HCT116 (cell line): ENCODE results near the gene BCL11B. TPM values are rescaled to one million over a fixed set of nuclear protein-coding genes. Genes with fewer than 3 reads are reported as not detected.

Source experiments
- ATAC-seq: fragments of 200-7000 bp; cut with Tn5 transposase; 2 replicates; pipeline ENCODE4 v1.9.1; 2020; ENCODE audit warnings: mild to moderate bottlenecking, moderate library complexity
- BruUV-seq: library from RNA; stranded (reverse); fragments of 400-500 nt; replicated peaks from 2 replicates; lab custom pipeline; 2021; lab: Mats Ljungman, UMichigan
- CTCF ChIA-PET: fragments of 300-600 bp; sonication (Branson Sonifier 250); formaldehyde crosslinking; loops from one replicate; lab custom pipeline; 2021; ENCODE audit warnings: antibody characterized with exemption; lab: Charles Lee
- POLR2A ChIA-PET: fragments of 300-600, 350-600 bp; sonication (Branson Sonifier 250); formaldehyde crosslinking; loops from one replicate; lab custom pipeline; 2021; ENCODE audit warnings: antibody characterized with exemption; lab: Charles Lee
- RAD21 ChIA-PET, 2 experiments: fragments of 300-600 bp; sonication (Branson Sonifier 250); formaldehyde crosslinking; loops; one replicate each; lab custom pipeline; 2023; ENCODE audit warnings: low total read pairs in 2 of 2; ENCODE audit not compliant: uncharacterized antibody in 2 of 2, unreplicated experiment in 2 of 2, low non-redundant PET in 1 of 2; lab: Charles Lee
- DNase-seq: peaks from one replicate; pipeline ENCODE4 v3.0.0-alpha.2; 2010; ENCODE audit warnings: low read depth, low spot score
- H2AFZ ChIP-seq: fragments of 200-600 bp; shearing (Covaris generic), sonication (generic); 2 replicates; pipeline ENCODE4 v1.6.1; 2017; ENCODE audit warnings: low read depth, mixed run types, mixed read lengths, antibody characterized with exemption, low read length; ENCODE audit not compliant: poor library complexity, severe bottlenecking
- H3K27ac ChIP-seq: 2 replicates; pipeline ENCODE4 v1.5.1; 2012; ENCODE audit warnings: low read depth, low read length
- H3K27me3 ChIP-seq: fragments of 200-600 bp; sonication (generic); 2 replicates; pipeline ENCODE4 v1.6.1; 2016; ENCODE audit warnings: mixed run types, low read length, mixed read lengths; ENCODE audit not compliant: insufficient read depth
- H3K36me3 ChIP-seq, 2 experiments: fragments of 200-500 bp in 1 of 2; fragments of 200-600 bp in 1 of 2; sonication (Bioruptor generic) in 1 of 2; sonication (generic) in 1 of 2; 2 replicates each; pipeline versions ENCODE4 v1.5.1 to v1.6.1; 2014 to 2016; ENCODE audit warnings: low read length in 2 of 2, inconsistent platforms in 1 of 2, mixed read lengths in 1 of 2, mixed run types in 1 of 2; ENCODE audit not compliant: insufficient read depth in 2 of 2, control insufficient read depth in 1 of 2
- H3K4me1 ChIP-seq, 2 experiments: fragments of 200-600 bp in 1 of 2; sonication (generic) in 1 of 2; 2 replicates each; pipeline versions ENCODE4 v1.5.1 to v1.6.1; 2012 to 2017; ENCODE audit warnings: low read length in 2 of 2, inconsistent platforms in 1 of 2, mild to moderate bottlenecking in 1 of 2, mixed read lengths in 1 of 2, mixed run types in 1 of 2, moderate library complexity in 1 of 2; ENCODE audit not compliant: insufficient read depth in 2 of 2, control insufficient read depth in 1 of 2
- H3K4me2 ChIP-seq: fragments of 200-600 bp; sonication (generic); 2 replicates; pipeline ENCODE4 v1.6.1; 2017; ENCODE audit warnings: mixed run types, low read length, mixed read lengths
- H3K4me3 ChIP-seq, 2 experiments: fragments of 200-600 bp in 1 of 2; sonication (generic) in 1 of 2; replicated peaks in 1 of 2; 2 replicates each; pipeline ENCODE4 v1.5.1; 2011 to 2016; ENCODE audit warnings: low read length in 2 of 2, control low read depth in 1 of 2, low read depth in 1 of 2, mild to moderate bottlenecking in 1 of 2, mixed read lengths in 1 of 2, mixed run types in 1 of 2
- H3K79me2 ChIP-seq: fragments of 200-600 bp; sonication (generic); 2 replicates; pipeline ENCODE4 v1.6.1; 2017; ENCODE audit warnings: mild to moderate bottlenecking, mixed run types, low read length, moderate library complexity, mixed read lengths; ENCODE audit not compliant: insufficient read depth
- H3K9ac ChIP-seq: fragments of 200-600 bp; sonication (generic); 2 replicates; pipeline ENCODE4 v1.6.1; 2016; ENCODE audit warnings: low read length, mixed read lengths
- H3K9me2 ChIP-seq: fragments of 200-600 bp; sonication (generic), shearing (Covaris generic); 2 replicates; pipeline ENCODE4 v1.6.1; 2017; ENCODE audit warnings: mixed run types, mild to moderate bottlenecking, moderate library complexity; ENCODE audit not compliant: insufficient read depth
- H3K9me3 ChIP-seq, 2 experiments: fragments of 200-500 bp in 1 of 2; fragments of 200-600 bp in 1 of 2; sonication (Bioruptor generic) in 1 of 2; sonication (generic) in 1 of 2; 2 replicates each; pipeline ENCODE4 v1.6.1; 2014 to 2017; ENCODE audit warnings: low read length in 2 of 2, mixed read lengths in 2 of 2, inconsistent platforms in 1 of 2, low read depth in 1 of 2, mild to moderate bottlenecking in 1 of 2, mixed run types in 1 of 2, moderate library complexity in 1 of 2; ENCODE audit not compliant: control insufficient read depth in 1 of 2, insufficient read depth in 1 of 2
- H4K20me1 ChIP-seq: fragments of 200-600 bp; sonication (generic), shearing (Covaris generic); 2 replicates; pipeline ENCODE4 v1.6.1; 2017; ENCODE audit warnings: mixed run types, mild to moderate bottlenecking, moderate library complexity; ENCODE audit not compliant: insufficient read depth
- ATF3 ChIP-seq: IDR thresholded peaks from 2 replicates; pipeline ENCODE4 v1.6.1; 2012
- CBX3 ChIP-seq: IDR thresholded peaks from 2 replicates; pipeline ENCODE4 v1.6.1; 2012; ENCODE audit warnings: low read depth
- CEBPB ChIP-seq: IDR thresholded peaks from 2 replicates; pipeline ENCODE4 v1.6.1; 2012; ENCODE audit warnings: low read depth
- CTCF ChIP-seq, 3 experiments: fragments of 200-600 bp in 1 of 3; sonication (generic) in 1 of 3; IDR thresholded peaks in 2 of 3; conservative IDR thresholded peaks in 1 of 3; 2 replicates each; pipeline ENCODE4 v1.5.1; 2012 to 2017; ENCODE audit warnings: low read depth in 2 of 3, low read length in 2 of 3, antibody characterized with exemption in 1 of 3, borderline replicate concordance in 1 of 3, control low read depth in 1 of 3, mild to moderate bottlenecking in 1 of 3, mixed read lengths in 1 of 3, mixed run types in 1 of 3, moderate library complexity in 1 of 3; ENCODE audit not compliant: insufficient read depth in 1 of 3
- EGR1 ChIP-seq: IDR thresholded peaks from 2 replicates; pipeline ENCODE4 v1.6.1; 2012; ENCODE audit warnings: low read depth
- FOSL1 ChIP-seq: IDR thresholded peaks from 2 replicates; pipeline ENCODE4 v1.6.1; 2012; ENCODE audit warnings: low read depth
- JUND ChIP-seq: IDR thresholded peaks from 2 replicates; pipeline ENCODE4 v1.6.1; 2012
- MAX ChIP-seq: IDR thresholded peaks from 2 replicates; pipeline ENCODE4 v1.6.1; 2012
- POLR2A ChIP-seq: IDR thresholded peaks from 2 replicates; pipeline ENCODE4 v1.7.0; 2011; ENCODE audit warnings: borderline replicate concordance; ENCODE audit not compliant: insufficient read depth, insufficient read length; ENCODE audit errors: extremely low read depth
- POLR2AphosphoS5 ChIP-seq: IDR thresholded peaks from 2 replicates; pipeline ENCODE4 v1.6.1; 2011; ENCODE audit warnings: mild to moderate bottlenecking, low read depth, low read length, moderate library complexity
- REST ChIP-seq: IDR thresholded peaks from 2 replicates; pipeline ENCODE4 v1.6.1; 2012; ENCODE audit warnings: low read depth
- SIN3A ChIP-seq: IDR thresholded peaks from 2 replicates; pipeline ENCODE4 v1.6.1; 2012; ENCODE audit warnings: low read depth
- SRF ChIP-seq: IDR thresholded peaks from 2 replicates; pipeline ENCODE4 v1.6.1; 2012; ENCODE audit warnings: low read depth
- TCF7L2 ChIP-seq: IDR thresholded peaks from 2 replicates; pipeline ENCODE4 v1.7.0; 2011; ENCODE audit warnings: borderline replicate concordance, inconsistent platforms; ENCODE audit not compliant: insufficient read depth, insufficient read length; ENCODE audit errors: extremely low read depth
- YY1 ChIP-seq: IDR thresholded peaks from 2 replicates; pipeline ENCODE4 v1.6.1; 2011; ENCODE audit warnings: low read length, low read depth, moderate library complexity, mild to moderate bottlenecking; ENCODE audit not compliant: insufficient replicate concordance; ENCODE audit errors: extremely low read depth
- ZNF274 ChIP-seq: fragments of 200-500 bp; sonication (Bioruptor generic); IDR thresholded peaks from 2 replicates; pipeline ENCODE4 v1.6.1; 2014; ENCODE audit warnings: mild to moderate bottlenecking, low read depth, low read length, inconsistent platforms
- intact Hi-C: fragments of 100-400 bp; cut with micrococcal nuclease; formaldehyde crosslinking; loops from 2 replicates; pipeline ENCODE4 v1.10.0; 2022
- total RNA-seq: library from RNA; stranded (reverse); gene quantifications from one replicate; pipeline ENCODE4 v1.2.1, GENCODE V29; 2021; ENCODE audit not compliant: unreplicated experiment

The BCL11B gene
- total RNA-seq, 1 experiment from 2014 or later, result 1.1 TPM

GRCh38 chr14:99125616-99126431 is 146.2 kb downstream of the BCL11B start:
- POLR2A ChIA-PET, result no interaction called here
- no TSS peak for BruUV-seq
- TF ChIP-seq CEBPB, result no peak
- no peak for TF ChIP-seq TCF7L2
- TF ChIP-seq EGR1, result no peak
- no peak for TF ChIP-seq ZNF274
- no peak for TF ChIP-seq JUND
- no peak for TF ChIP-seq FOSL1
- TF ChIP-seq SIN3A, result no peak
- TF ChIP-seq CTCF (IDR thresholded peaks at IDR 0.05 in 2 of 3, conservative IDR thresholded peaks at IDR 0.05 in 1 of 3; ENCODE audit: borderline replicate concordance in 1 of 3, insufficient read depth in 1 of 3, low read depth in 2 of 3, low read length in 2 of 3), result no peak
- no peak for TF ChIP-seq POLR2A
- no peak for TF ChIP-seq POLR2AphosphoS5
- no peak for TF ChIP-seq ATF3
- TF ChIP-seq REST, result no peak
- TF ChIP-seq SRF, result no peak
- no peak for TF ChIP-seq YY1
- TF ChIP-seq CBX3, result no peak
- no peak for TF ChIP-seq MAX
- RAD21 ChIA-PET, result no interaction called here
- H3K36me3 ChIP-seq, result no peaks in the 10 kb centered on the region
- CTCF ChIA-PET, result no interaction called here
- H3K79me2 ChIP-seq, result no peaks in the 10 kb centered on the region
- H3K9ac ChIP-seq, result no peak overlapping the region
- no peak overlapping the region for H3K4me3 ChIP-seq
- intact Hi-C loops, result no loop called here
- no peak overlapping the region for H3K27ac ChIP-seq
- no peaks in the 10 kb centered on the region for H3K9me3 ChIP-seq
- H3K9me2 ChIP-seq, result no peaks in the 10 kb centered on the region
- ATAC-seq, result no peak
- H4K20me1 ChIP-seq, result no peaks in the 10 kb centered on the region
- no peak overlapping the region for H2AFZ ChIP-seq
- DNase-seq, result no peak
- H3K4me2 ChIP-seq, result no peak overlapping the region
- peaks cover 4% of the 10 kb centered on the region; the same call in 1 of the 2 replicates for H3K27me3 ChIP-seq
- H3K4me1 ChIP-seq, result no peaks in the 10 kb centered on the region
